ENCODE measurements around the gene SLC44A5. TPM values are rescaled to one million over a fixed set of nuclear protein-coding genes. Genes with fewer than 3 reads are reported as not detected.
A peak's percentile ranks its signal among the peaks of the same experiment; 100 is the strongest.

Gene SLC44A5
- total and polyA plus RNA-seq, 9 donors, result 0.12 to 1.4 (median 0.20) TPM

GRCh38 chr1:75528001-75528400 lies 82.9 kb downstream of the SLC44A5 start:
- Histone ChIP-seq H3K27me3 (ENCODE audit: control insufficient read depth, insufficient read depth, low read length) (no peaks in the 10 kb centered on the region), H3K27ac (ENCODE audit: low read length) (no peak overlapping the region), H3K9me3 (replicated peaks; ENCODE audit: control insufficient read depth, low read depth, low read length) (no peaks in the 10 kb centered on the region), H3K36me3 (ENCODE audit: control insufficient read depth, insufficient read depth, low read length) (no peaks in the 10 kb centered on the region), H3K4me3 (ENCODE audit: low read length) (no peak overlapping the region), H3K4me1 (ENCODE audit: control insufficient read depth, insufficient read depth, low read length) (no peaks in the 10 kb centered on the region)
- peak; percentile 5 for DNase-seq

DNA sequence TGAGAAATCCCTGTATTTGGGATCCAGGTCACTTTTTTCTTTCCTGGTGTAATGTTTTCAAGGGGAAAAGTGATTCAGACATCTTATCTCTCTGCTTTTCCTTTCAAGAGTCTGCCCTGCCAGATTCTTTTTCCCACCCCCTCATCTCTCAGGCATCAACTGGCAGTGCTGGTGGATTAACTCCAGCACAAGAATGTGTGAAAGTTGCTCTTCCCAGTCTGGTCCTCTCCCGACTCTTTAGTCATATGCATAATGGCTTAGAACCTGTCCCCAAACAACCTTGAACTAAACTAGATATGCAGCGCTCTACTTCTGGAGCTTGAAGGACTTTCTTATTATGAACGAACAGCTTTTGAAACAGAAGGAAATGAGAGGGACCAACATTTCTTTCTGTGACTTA lies 88.5 kb downstream of the SLC44A5 start:
- Histone ChIP-seq H3K36me3 (ENCODE audit: control insufficient read depth, insufficient read depth, low read length) (no peaks in the 10 kb centered on the region), H3K27me3 (ENCODE audit: control insufficient read depth, insufficient read depth, low read length) (no peaks in the 10 kb centered on the region), H3K9me3 (replicated peaks; ENCODE audit: control insufficient read depth, low read depth, low read length) (no peaks in the 10 kb centered on the region), H3K27ac (ENCODE audit: low read length) (no peak overlapping the region), H3K4me1 (ENCODE audit: control insufficient read depth, insufficient read depth, low read length) (no peaks in the 10 kb centered on the region), H3K4me3 (ENCODE audit: low read length) (no peak overlapping the region)
- WGBS (ENCODE audit: insufficient coverage), result 20% methylated on average over 1 of the region's 3 CpGs
- no peak for DNase-seq

GRCh38 chr1:75521658-75522057 lies 89.3 kb downstream of the SLC44A5 start:
- no peaks in the 10 kb centered on the region for H3K9me3 ChIP-seq (replicated peaks; ENCODE audit: control insufficient read depth, low read depth, low read length)
- WGBS (ENCODE audit: insufficient coverage), result no CpG with 5 or more reads among the region's 3 CpGs
- no peak overlapping the region for H3K27ac ChIP-seq (ENCODE audit: low read length)
- H3K27me3 ChIP-seq (ENCODE audit: control insufficient read depth, insufficient read depth, low read length), result no peaks in the 10 kb centered on the region
- H3K4me3 ChIP-seq (ENCODE audit: low read length), result no peak overlapping the region
- H3K4me1 ChIP-seq (ENCODE audit: control insufficient read depth, insufficient read depth, low read length), result no peaks in the 10 kb centered on the region
- DNase-seq, result no peak
- H3K36me3 ChIP-seq (ENCODE audit: control insufficient read depth, insufficient read depth, low read length), result no peaks in the 10 kb centered on the region

DNA sequence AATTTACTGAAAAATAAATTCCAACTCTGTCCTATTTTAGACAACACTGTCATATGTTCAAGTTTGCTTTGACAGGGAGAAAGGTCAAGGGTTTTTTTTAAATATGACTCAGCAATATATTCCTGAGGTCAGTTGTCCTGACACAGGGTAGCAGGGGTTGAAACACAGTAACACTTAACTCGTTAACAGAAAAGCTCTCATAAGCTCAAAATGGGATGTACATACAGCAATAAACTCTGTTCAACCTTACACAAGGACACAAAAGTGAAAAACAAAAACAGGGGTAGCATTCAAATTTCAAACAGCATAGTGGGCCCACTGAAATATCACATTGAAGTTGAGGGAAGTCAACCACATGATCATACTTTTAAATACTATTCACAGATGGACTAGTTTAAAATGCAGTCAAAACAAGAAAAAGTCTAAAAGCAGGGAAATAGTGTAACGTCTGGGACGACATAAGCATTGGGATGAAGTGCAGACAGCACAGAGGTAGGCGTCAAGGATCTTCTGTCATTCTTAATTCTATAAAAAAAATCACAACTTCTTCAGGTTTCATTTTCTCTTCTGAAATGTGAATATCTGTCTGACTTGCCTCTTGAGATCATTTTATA lies 89.9 kb downstream of the SLC44A5 start:
- Histone ChIP-seq H3K4me1 (ENCODE audit: control insufficient read depth, insufficient read depth, low read length) (no peaks in the 10 kb centered on the region), H3K27me3 (ENCODE audit: control insufficient read depth, insufficient read depth, low read length) (no peaks in the 10 kb centered on the region), H3K27ac (ENCODE audit: low read length) (no peak overlapping the region), H3K4me3 (ENCODE audit: low read length) (no peak overlapping the region), H3K9me3 (replicated peaks; ENCODE audit: control insufficient read depth, low read depth, low read length) (no peaks in the 10 kb centered on the region), H3K36me3 (ENCODE audit: control insufficient read depth, insufficient read depth, low read length) (no peaks in the 10 kb centered on the region)
- DNase-seq, result no peak
- WGBS (ENCODE audit: insufficient coverage), result no CpG with 5 or more reads among the region's 4 CpGs

GRCh38 chr1:75519651-75520427 lies 91.1 kb downstream of the SLC44A5 start:
- WGBS (ENCODE audit: insufficient coverage), result no CpG with 5 or more reads among the region's 1 CpG
- Histone ChIP-seq H3K4me3 (ENCODE audit: low read length) (no peak overlapping the region), H3K27ac (ENCODE audit: low read length) (no peak overlapping the region), H3K4me1 (ENCODE audit: control insufficient read depth, insufficient read depth, low read length) (no peaks in the 10 kb centered on the region), H3K9me3 (replicated peaks; ENCODE audit: control insufficient read depth, low read depth, low read length) (no peaks in the 10 kb centered on the region), H3K36me3 (ENCODE audit: control insufficient read depth, insufficient read depth, low read length) (no peaks in the 10 kb centered on the region), H3K27me3 (ENCODE audit: control insufficient read depth, insufficient read depth, low read length) (no peaks in the 10 kb centered on the region)
- no peak for DNase-seq

GRCh38 chr1:75518686-75519085 lies 92.2 kb downstream of the SLC44A5 start:
- Histone ChIP-seq H3K27ac (ENCODE audit: low read length) (no peak overlapping the region), H3K36me3 (ENCODE audit: control insufficient read depth, insufficient read depth, low read length) (no peaks in the 10 kb centered on the region), H3K27me3 (ENCODE audit: control insufficient read depth, insufficient read depth, low read length) (no peaks in the 10 kb centered on the region), H3K9me3 (replicated peaks; ENCODE audit: control insufficient read depth, low read depth, low read length) (no peaks in the 10 kb centered on the region), H3K4me3 (ENCODE audit: low read length) (no peak overlapping the region), H3K4me1 (ENCODE audit: control insufficient read depth, insufficient read depth, low read length) (no peaks in the 10 kb centered on the region)
- no CpG with 5 or more reads among the region's 2 CpGs for WGBS (ENCODE audit: insufficient coverage)
- no peak for DNase-seq

DNA sequence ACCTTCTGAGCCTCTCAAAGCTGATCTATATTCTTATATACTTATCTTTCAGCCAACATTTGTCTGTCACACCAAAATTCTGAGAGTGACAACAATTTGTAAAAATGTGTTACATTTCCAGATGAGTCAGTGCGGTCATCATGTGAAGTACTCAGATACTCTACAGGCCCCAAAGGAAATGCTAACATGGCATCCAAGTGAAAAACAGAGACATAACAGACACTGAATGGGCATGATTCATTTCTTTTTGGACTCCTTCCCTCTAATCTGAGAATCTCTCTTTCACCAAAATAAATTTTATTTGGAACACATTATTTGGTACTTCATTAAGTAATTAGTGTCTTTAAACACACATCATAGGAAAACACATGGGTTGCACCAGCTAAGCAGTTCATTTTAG lies 96.6 kb downstream of the SLC44A5 start:
- DNase-seq, result no peak
- Histone ChIP-seq H3K4me3 (ENCODE audit: low read length) (no peak overlapping the region), H3K9me3 (replicated peaks; ENCODE audit: control insufficient read depth, low read depth, low read length) (no peaks in the 10 kb centered on the region), H3K27ac (ENCODE audit: low read length) (no peak overlapping the region), H3K27me3 (ENCODE audit: control insufficient read depth, insufficient read depth, low read length) (no peaks in the 10 kb centered on the region), H3K4me1 (ENCODE audit: control insufficient read depth, insufficient read depth, low read length) (no peaks in the 10 kb centered on the region), H3K36me3 (ENCODE audit: control insufficient read depth, insufficient read depth, low read length) (no peaks in the 10 kb centered on the region)
- WGBS (ENCODE audit: insufficient coverage), result no CpG with 5 or more reads among the region's 1 CpG

- no peaks in the 10 kb centered on the region for H3K4me1 ChIP-seq (ENCODE audit: control insufficient read depth, insufficient read depth, low read length)
- no peak overlapping the region for H3K4me3 ChIP-seq (ENCODE audit: low read length)
- no peaks in the 10 kb centered on the region for H3K36me3 ChIP-seq (ENCODE audit: control insufficient read depth, insufficient read depth, low read length)
- no peaks in the 10 kb centered on the region for H3K27me3 ChIP-seq (ENCODE audit: control insufficient read depth, insufficient read depth, low read length)
- H3K27ac ChIP-seq (ENCODE audit: low read length), result no peak overlapping the region
- no peaks in the 10 kb centered on the region for H3K9me3 ChIP-seq (replicated peaks; ENCODE audit: control insufficient read depth, low read depth, low read length)
- WGBS (ENCODE audit: insufficient coverage), result no CpG with 5 or more reads among the region's 1 CpG
- no peak for DNase-seq
These were observed 103.9 kb downstream of the SLC44A5 start for GRCh38 chr1:75506976-75507375.

- DNase-seq, result no peak
- no CpG with 5 or more reads among the region's 7 CpGs for WGBS (ENCODE audit: insufficient coverage)
These were observed 107.5 kb downstream of the SLC44A5 start for GRCh38 chr1:75503221-75503974.

GRCh38 chr1:75502776-75503175 lies 108.1 kb downstream of the SLC44A5 start:
- Histone ChIP-seq H3K36me3 (ENCODE audit: control insufficient read depth, insufficient read depth, low read length) (no peaks in the 10 kb centered on the region), H3K9me3 (replicated peaks; ENCODE audit: control insufficient read depth, low read depth, low read length) (no peaks in the 10 kb centered on the region), H3K4me3 (ENCODE audit: low read length) (no peak overlapping the region), H3K27ac (ENCODE audit: low read length) (no peak overlapping the region), H3K4me1 (ENCODE audit: control insufficient read depth, insufficient read depth, low read length) (no peaks in the 10 kb centered on the region), H3K27me3 (ENCODE audit: control insufficient read depth, insufficient read depth, low read length) (no peaks in the 10 kb centered on the region)
- DNase-seq, result no peak
- WGBS (ENCODE audit: insufficient coverage), result no CpG with 5 or more reads among the region's 5 CpGs

More at GRCh38 chr1:75503221-75503974, 107.5 kb downstream of the SLC44A5 start:
- H3K4me3 ChIP-seq (ENCODE audit: low read length), result no peak overlapping the region
- H3K4me1 ChIP-seq (ENCODE audit: control insufficient read depth, insufficient read depth, low read length), result no peaks in the 10 kb centered on the region
- H3K9me3 ChIP-seq (replicated peaks; ENCODE audit: control insufficient read depth, low read depth, low read length), result no peaks in the 10 kb centered on the region
- no peak overlapping the region for H3K27ac ChIP-seq (ENCODE audit: low read length)
- H3K27me3 ChIP-seq (ENCODE audit: control insufficient read depth, insufficient read depth, low read length), result no peaks in the 10 kb centered on the region
- H3K36me3 ChIP-seq (ENCODE audit: control insufficient read depth, insufficient read depth, low read length), result no peaks in the 10 kb centered on the region
